KMS-11 (cell line): ENCODE data around the gene TSPAN6.

Experiments used
- H2AFZ ChIP-seq: fragments of 200-600 bp; sonication (generic); 2 replicates; pipeline ENCODE4 v1.6.1; 2016; ENCODE audit warnings: antibody characterized with exemption, mixed run types, low read depth
- H3K27ac ChIP-seq: fragments of 200-600 bp; sonication (generic); 2 replicates; pipeline ENCODE4 v1.6.1; 2016; ENCODE audit warnings: mild to moderate bottlenecking, mixed run types
- H3K27me3 ChIP-seq: fragments of 200-600 bp; sonication (generic); 2 replicates; pipeline ENCODE4 v1.6.1; 2017; ENCODE audit warnings: mild to moderate bottlenecking, low read depth, mixed run types, moderate library complexity; ENCODE audit not compliant: insufficient read depth
- H3K36me3 ChIP-seq: fragments of 200-600 bp; sonication (generic); 2 replicates; pipeline ENCODE4 v1.6.1; 2017; ENCODE audit warnings: mild to moderate bottlenecking, mixed run types; ENCODE audit not compliant: insufficient read depth
- H3K4me1 ChIP-seq: fragments of 200-600 bp; sonication (generic); 2 replicates; pipeline ENCODE4 v1.6.1; 2016; ENCODE audit warnings: mild to moderate bottlenecking, low read depth, mixed run types; ENCODE audit not compliant: poor library complexity, severe bottlenecking
- H3K4me2 ChIP-seq: fragments of 200-600 bp; sonication (generic); 2 replicates; pipeline ENCODE4 v1.7.0; 2016; ENCODE audit warnings: mild to moderate bottlenecking, mixed run types
- H3K4me3 ChIP-seq: fragments of 200-600 bp; sonication (generic); IDR thresholded peaks from 2 replicates; pipeline ENCODE4 v1.6.1; 2017; ENCODE audit warnings: low read depth, low read length, mixed read lengths; ENCODE audit not compliant: insufficient read depth
- H3K79me2 ChIP-seq: fragments of 200-600 bp; sonication (generic); 2 replicates; pipeline ENCODE4 v1.6.1; 2016; ENCODE audit warnings: low read depth, mixed run types; ENCODE audit not compliant: insufficient read depth
- H3K9ac ChIP-seq: fragments of 200-600 bp; sonication (generic); 2 replicates; pipeline ENCODE4 v1.6.1; 2016; ENCODE audit warnings: mild to moderate bottlenecking, mixed run types
- H4K20me1 ChIP-seq: fragments of 200-600 bp; sonication (generic); 2 replicates; pipeline ENCODE4 v1.6.1; 2016; ENCODE audit warnings: mild to moderate bottlenecking, mixed run types; ENCODE audit not compliant: insufficient read depth
- CTCF ChIP-seq: fragments of 200-600 bp; sonication (generic); conservative IDR thresholded peaks from 2 replicates; pipeline ENCODE4 v1.6.1; 2017; ENCODE audit warnings: low read depth, mild to moderate bottlenecking, antibody characterized with exemption, low read length, moderate library complexity, mixed read lengths

Gene TSPAN6

DNA sequence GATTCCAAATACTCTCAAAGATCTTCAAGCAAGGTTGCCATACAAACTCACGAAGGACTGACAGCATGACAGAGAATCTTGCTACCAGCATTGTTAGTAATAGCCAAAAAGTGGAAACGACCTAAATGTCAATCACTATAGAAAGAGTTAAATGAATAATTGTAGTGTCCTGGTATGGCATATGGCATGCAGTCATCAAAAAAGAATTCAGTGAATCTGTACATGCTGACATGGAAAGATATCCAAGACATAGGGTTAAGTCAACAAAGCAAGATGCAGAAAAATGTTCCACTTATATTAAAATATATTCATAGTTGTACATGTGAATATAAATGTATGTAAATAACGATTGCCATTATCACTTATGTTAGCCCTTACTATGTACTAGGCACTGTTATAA, 45.0 kb upstream of the TSPAN6 start:
- Histone ChIP-seq H3K4me1 (no peaks in the 10 kb centered on the region), H4K20me1 (no peaks in the 10 kb centered on the region), H3K36me3 (no peaks in the 10 kb centered on the region), H3K27ac (no peak overlapping the region), H3K27me3 (no peaks in the 10 kb centered on the region), H3K4me3 (no peak overlapping the region), H3K79me2 (no peaks in the 10 kb centered on the region), H2AFZ (no peak overlapping the region), H3K4me2 (no peak overlapping the region), H3K9ac (no peak overlapping the region)
- TF ChIP-seq CTCF: no peak

- Histone ChIP-seq H3K4me2 (no peak overlapping the region), H3K27ac (no peak overlapping the region), H3K36me3 (no peaks in the 10 kb centered on the region), H2AFZ (no peak overlapping the region), H3K9ac (no peak overlapping the region), H3K4me1 (no peaks in the 10 kb centered on the region), H3K4me3 (no peak overlapping the region), H3K27me3 (no peaks in the 10 kb centered on the region), H3K79me2 (no peaks in the 10 kb centered on the region), H4K20me1 (no peaks in the 10 kb centered on the region)
- no peak for TF ChIP-seq CTCF
These were observed 44.1 kb upstream of the TSPAN6 start for GRCh38 chrX:100680756-100681155.

GRCh38 chrX:100677611-100678181, 41.1 kb upstream of the TSPAN6 start:
- no peak for TF ChIP-seq CTCF
- Histone ChIP-seq H3K27me3 (no peaks in the 10 kb centered on the region), H3K36me3 (no peaks in the 10 kb centered on the region), H3K79me2 (no peaks in the 10 kb centered on the region), H3K27ac (no peak overlapping the region), H3K4me2 (no peak overlapping the region), H3K4me1 (no peaks in the 10 kb centered on the region), H3K9ac (no peak overlapping the region), H4K20me1 (no peaks in the 10 kb centered on the region), H2AFZ (no peak overlapping the region), H3K4me3 (no peak overlapping the region)

DNA sequence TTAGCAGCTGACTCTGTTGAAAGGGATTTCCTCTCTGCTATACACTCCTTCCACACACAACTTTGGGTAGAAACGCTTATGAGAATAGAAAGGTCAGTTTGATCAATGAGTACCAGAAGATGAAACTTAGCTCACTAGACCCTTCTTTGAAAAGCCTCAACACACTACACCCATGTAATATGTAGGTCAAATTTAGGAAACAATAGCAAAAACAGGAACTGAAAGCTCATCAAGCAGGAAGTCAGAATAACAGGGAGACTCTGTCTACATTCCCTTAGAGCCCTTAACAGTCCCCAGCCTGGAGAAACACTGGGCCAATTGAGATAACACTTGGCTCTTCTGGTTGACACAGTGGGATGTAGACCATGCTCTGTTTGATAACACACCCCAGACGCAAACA, 38.1 kb upstream of the TSPAN6 start:
- Histone ChIP-seq H3K4me3 (no peak overlapping the region), H3K36me3 (no peaks in the 10 kb centered on the region), H3K27ac (no peak overlapping the region), H3K27me3 (no peaks in the 10 kb centered on the region), H3K4me2 (no peak overlapping the region), H3K9ac (no peak overlapping the region), H3K4me1 (no peaks in the 10 kb centered on the region), H3K79me2 (no peaks in the 10 kb centered on the region), H4K20me1 (no peaks in the 10 kb centered on the region), H2AFZ (no peak overlapping the region)
- TF ChIP-seq CTCF: no peak
